Stimulated activated CD8-positive, alpha-beta memory T cell treated with anti-CD3 and anti-CD28 coated beads, Interleukin-12 subunit alpha, Interleukin-12 subunit beta, amount 100 ng/mL, for 24 hours (primary cell): Measurements from ENCODE around the gene ARID4A.
"Not testable (repeated sequence)": the region's sequence is repeated elsewhere in the genome, so short reads cannot be mapped to it uniquely, and the experiment has no call there.

ENCODE experiments used
- DNase-seq: peaks from one replicate; pipeline ENCODE4 v3.0.0-alpha.2; 2020; ENCODE audit errors: extremely low read depth

Gene ARID4A

DNA sequence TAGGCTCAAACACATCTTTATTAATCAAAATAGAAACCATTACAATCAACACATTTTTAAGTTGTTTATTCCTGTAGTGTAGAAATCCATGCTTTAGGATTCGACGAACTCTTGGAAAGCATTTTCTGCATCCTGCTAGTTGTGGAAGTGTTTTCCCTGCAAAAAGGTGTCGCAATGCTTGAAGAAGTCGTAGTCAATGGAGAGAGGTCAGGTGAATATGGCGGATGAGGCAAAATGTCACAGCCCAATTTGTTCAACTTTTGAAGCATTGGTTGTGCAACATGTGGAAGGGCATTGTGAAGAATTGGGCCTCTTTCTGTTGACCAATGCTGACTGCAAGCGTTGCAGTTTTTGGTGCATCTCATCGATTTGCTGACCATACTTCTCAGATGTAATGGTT, 4.2 kb upstream of the ARID4A start:
- DNase-seq: no peak

DNA sequence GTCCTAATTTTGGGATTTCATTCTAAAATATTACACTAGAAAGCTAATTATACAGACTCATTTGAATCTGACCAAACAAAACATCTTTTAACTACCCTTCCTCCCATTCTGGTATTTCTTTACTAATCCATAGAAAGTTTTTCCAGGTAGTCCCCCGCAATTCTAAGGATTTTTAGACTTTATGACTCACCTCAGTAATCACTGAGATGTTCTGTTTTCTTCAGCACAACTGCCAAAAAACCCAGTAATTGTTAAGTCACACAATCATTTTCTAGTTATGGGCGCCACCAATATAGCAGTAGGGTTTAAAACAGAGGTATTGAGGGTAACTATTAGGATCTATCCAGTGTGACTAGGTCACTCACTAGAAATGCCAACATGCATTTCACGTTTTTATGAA, 1.6 kb upstream of the ARID4A start:
- no peak for DNase-seq

DNA sequence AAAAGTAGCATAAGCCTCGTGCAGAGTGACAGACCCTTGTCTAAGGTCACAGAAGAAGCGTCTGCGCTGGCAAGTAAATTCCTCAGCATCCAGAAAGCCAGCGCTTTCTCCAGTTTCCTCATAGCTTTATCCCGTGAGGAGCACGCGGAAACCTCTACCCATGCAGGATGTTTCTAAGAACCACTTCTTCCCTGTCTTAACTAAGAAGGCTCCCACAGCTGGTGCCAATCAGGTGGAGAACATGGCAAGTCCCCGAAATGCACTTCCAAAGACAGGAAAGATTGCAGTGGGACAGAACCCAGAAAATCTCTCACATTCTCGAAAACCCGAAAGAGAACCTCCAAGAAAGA, 968 bp upstream of the ARID4A start:
- DNase-seq: no peak

DNA sequence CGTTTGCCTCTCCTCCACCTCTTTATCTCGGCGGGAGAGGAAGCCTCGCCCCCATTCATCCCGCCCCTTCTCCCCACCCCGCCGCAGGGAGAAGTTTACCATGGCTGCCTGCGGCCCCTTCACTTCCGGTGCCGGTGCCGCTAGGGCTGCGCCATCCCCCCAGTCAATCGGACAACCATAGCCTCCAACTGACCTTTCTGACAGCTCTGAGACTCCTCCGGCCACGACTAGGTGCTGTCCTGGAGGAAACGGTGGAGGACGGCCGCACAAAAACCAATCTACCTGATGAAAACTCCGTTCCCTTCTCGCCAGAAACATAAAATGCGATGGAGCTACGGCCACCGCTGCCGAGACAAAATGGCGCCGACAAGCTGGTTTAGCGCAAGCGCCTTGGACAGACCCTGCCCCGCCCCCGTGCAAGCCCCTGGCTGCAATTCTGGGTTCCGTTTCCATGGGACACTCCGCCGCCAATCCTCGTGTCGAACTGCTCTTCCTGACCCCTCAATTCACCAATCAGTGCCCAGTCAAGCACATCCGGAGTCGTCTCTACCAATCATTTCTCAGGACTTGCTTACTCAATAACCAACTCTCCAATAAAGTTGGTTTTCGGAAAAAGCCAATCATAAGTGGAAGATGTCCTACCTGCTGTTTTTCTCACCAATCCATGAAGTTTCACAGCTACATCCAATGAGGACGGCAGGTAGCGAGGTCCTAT, 436 bp upstream of the ARID4A start:
- DNase-seq: peak; percentile 97

- DNase-seq: no peak
Measured at GRCh38 chr14:58299401-58300330, 1.3 kb downstream of the ARID4A start.

DNA sequence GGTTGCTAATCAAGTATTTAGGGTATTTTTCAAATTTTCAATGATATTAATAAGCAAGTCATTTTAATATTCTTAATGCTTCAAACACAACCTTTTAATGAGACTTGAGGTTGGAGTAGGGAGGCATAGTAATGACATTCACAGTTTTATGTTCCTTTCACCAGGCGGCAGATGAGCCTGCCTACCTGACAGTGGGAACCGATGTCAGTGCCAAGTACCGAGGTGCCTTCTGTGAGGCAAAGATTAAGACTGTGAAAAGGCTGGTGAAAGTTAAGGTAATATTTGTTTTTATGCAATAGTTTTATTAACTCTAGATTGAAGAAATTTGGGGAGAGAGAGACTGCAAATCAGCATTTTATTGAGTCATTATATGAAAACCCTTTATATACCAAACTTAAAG, 3.1 kb downstream of the ARID4A start:
- no peak for DNase-seq

- DNase-seq: no peak
Measured at GRCh38 chr14:58305730-58306129, 7.4 kb downstream of the ARID4A start.

DNA sequence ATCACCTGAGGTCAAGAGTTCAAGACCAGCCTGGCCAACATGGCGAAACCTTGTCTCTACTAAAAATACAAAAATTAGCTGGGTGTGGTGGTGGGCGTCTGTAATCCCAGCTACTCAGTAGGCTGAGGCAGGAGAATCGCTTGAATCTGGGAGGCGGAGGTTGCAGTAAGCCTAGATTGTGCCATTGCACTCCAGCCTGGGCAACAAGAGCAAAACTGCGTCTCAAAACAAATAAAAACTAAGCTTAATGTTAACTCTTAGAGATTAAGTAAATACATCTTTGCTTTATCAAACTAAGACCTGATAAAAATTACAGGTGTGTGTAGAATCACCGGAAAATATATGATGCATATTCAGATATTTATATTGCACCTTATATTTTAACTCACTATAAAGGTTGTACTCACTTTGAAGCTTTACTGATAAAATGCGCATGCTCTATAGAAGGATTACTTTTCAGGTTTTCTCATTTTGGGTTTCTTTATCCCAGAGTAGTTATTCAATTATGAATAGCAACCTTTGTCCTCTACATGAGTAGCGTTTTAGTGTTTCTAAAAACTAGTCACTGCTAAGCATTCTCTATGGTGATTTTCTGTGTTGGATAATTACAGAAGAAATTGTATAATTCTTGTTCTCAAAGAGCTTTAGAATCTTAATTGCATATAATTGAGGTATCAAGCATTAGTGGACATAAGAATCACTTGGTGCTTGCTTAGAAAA, 9.4 kb downstream of the ARID4A start:
- DNase-seq: no peak

GRCh38 chr14:58309086-58309485, 10.7 kb downstream of the ARID4A start:
- DNase-seq: no peak

- DNase-seq: no peak
Measured at GRCh38 chr14:58313699-58314098, 15.3 kb downstream of the ARID4A start.

DNA sequence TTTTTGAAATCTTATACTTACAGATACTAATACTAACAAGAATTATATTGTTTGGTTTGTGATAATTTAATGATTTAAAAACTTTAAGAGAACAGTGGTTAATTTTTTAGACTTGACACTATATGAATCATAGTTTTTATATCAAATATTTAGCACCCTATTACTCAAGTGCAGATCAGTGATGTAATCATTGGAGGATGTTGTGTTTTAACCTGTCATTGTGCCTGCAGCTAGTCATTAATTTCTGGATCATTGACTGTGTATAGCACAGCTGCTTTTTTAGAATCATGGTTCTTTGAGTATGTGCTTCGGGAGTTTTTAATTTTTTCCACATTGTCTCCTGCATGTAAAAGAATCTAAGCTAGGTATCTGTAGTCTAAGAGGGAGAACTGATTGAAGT, 17.3 kb downstream of the ARID4A start:
- DNase-seq: no peak

- DNase-seq: no peak
Measured at GRCh38 chr14:58327019-58327418, 28.7 kb downstream of the ARID4A start.

DNA sequence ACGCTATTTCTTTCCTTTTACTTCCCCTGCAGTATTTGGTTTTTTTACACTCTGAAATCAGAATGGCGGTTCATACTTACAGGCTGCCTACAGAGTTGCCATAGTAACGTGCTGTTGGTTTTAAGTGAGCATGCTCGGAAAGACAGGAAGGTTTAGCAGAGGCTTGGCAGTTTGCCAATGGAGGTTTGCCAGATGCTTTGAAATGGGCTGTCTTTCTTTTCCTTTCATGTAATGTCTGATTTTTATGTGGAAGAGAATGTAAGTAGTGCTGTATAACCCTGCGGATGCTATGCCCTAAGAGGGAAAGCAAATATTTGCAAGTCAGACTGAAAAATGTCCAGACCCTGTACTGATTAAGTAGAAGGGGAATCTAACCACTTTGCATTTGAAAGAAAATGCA, 32.8 kb downstream of the ARID4A start:
- peak; percentile 58 for DNase-seq

GRCh38 chr14:58332561-58332960, 34.2 kb downstream of the ARID4A start:
- no peak for DNase-seq

- DNase-seq: not testable (repeated sequence)
Measured at GRCh38 chr14:58339666-58340065, 41.3 kb downstream of the ARID4A start.

DNA sequence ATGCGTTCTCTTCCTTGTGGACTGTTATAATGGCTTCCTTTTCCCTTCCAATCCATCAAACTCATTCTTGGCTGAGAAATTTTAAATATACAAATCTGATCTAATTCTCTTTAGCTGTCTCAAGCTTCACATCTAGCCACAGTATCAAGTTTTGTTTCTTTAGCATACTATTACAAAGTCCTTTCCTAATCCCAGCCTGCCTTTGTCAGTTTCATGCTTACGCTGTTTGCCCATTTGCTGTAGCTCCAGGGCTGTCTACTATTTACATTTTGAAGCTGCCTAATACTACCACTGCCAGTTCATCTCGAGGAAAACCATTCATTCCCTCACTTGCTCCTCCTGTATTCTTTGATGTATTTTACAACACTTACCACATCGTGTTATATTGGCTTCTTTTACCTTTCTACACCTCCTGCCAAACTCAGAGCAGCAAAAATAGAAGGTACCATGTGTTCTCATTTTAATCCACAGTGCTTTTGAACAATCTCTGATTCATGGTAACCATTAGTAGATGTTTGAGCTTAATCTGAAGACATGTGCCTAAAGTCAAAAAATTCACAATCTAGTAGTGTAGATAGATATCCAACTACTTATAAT, 42.9 kb downstream of the ARID4A start:
- no peak for DNase-seq

DNA sequence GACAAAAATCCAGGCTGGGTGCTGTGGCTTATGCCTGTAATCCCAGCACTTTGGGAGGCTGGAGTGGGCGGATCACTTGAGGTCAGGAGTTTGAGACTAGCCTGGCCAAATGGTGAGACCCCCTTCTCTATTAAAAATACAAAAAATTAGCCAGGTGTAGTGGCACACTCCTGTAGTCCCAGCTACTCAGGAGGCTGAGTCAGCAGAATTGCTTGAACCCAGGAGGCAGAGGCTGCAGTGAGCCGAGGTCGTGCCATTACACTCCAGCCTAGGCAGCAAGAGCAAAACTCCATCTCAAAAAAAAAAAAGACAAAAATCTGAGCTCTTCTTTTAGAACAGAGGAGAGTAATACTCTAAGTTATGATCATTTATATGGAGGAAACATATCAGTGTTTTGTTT, 45.2 kb downstream of the ARID4A start:
- not testable (repeated sequence) for DNase-seq

- no peak for DNase-seq
Measured at GRCh38 chr14:58353516-58354299, 55.4 kb downstream of the ARID4A start.

GRCh38 chr14:58354808-58355207, 56.5 kb downstream of the ARID4A start:
- no peak for DNase-seq

- DNase-seq: no peak
Measured at GRCh38 chr14:58356268-58356667, 57.9 kb downstream of the ARID4A start.

DNA sequence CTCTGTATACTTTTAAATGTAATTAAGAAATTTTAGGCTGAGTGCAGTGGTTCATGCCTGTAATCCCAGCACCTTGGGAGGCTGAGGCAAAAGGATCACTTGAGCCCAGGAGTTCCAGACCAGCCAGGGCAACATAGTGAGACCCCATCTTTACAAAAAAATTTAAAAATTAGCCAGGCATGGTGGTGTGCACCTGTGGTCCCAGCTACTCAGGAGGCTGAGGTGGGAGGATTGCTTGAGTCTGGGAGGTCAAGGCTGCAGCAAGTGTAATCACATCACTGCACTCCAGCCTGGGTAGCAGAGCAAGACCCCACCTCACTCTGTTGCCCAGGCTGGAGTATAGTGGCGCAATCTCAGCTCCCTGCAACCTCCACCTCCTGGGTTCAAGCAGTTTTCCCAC, 63.9 kb downstream of the ARID4A start:
- DNase-seq: not testable (repeated sequence)
